Hematopoietic multipotent progenitor cell treated with erythropoietin and hydrocortisone succinate and interleukin-3 and kit ligand, for 17 days (in vitro differentiated cells): ENCODE results near the gene RYR1.
"Not testable (repeated sequence)": the region's sequence is repeated elsewhere in the genome, so short reads cannot be mapped to it uniquely, and the experiment has no call there.

Experiments
- DNase-seq: peaks from one replicate; pipeline ENCODE4 v3.0.0-alpha.2; 2015; ENCODE audit warnings: low spot score

The RYR1 gene

GRCh38 chr19:38616265-38616664, 182.8 kb downstream of the RYR1 start:
- DNase-seq, result no peak

GRCh38 chr19:38617283-38617763, 183.8 kb downstream of the RYR1 start:
- no peak for DNase-seq

GRCh38 chr19:38617764-38618589, 184.5 kb downstream of the RYR1 start, which contains the start of gene MAP4K1:
Gene MAP4K1, minus strand, starts transcription at chr19:38617953. Its CDS starts 58 bp downstream, at chr19:38617895.
- DNase-seq, result peak; percentile 16

GRCh38 chr19:38618590-38619360, 185.3 kb downstream of the RYR1 start, which contains the start of gene EIF3K:
Gene EIF3K, plus strand, starts transcription at chr19:38619188. Its CDS starts 81 bp downstream, at chr19:38619269.
- DNase-seq, result peak; percentile 98

- no peak for DNase-seq
Measured at GRCh38 chr19:38619361-38620174, 186.1 kb downstream of the RYR1 start.

GRCh38 chr19:38624822-38625221, 191.3 kb downstream of the RYR1 start:
- no peak for DNase-seq

GRCh38 chr19:38626401-38626800, 192.9 kb downstream of the RYR1 start:
- no peak for DNase-seq

- DNase-seq, result no peak
Measured at GRCh38 chr19:38629568-38629967, 196.1 kb downstream of the RYR1 start.

GRCh38 chr19:38631301-38631700, 197.8 kb downstream of the RYR1 start:
- DNase-seq, result not testable (repeated sequence)

GRCh38 chr19:38631811-38632475, 198.5 kb downstream of the RYR1 start:
- DNase-seq, result not testable (repeated sequence)

GRCh38 chr19:38632476-38633213, 199.2 kb downstream of the RYR1 start:
- peak; percentile 36 for DNase-seq

GRCh38 chr19:38634757-38635482, 201.4 kb downstream of the RYR1 start:
- peak; percentile 86 for DNase-seq

- DNase-seq, result no peak
Measured at GRCh38 chr19:38635483-38636399, 202.2 kb downstream of the RYR1 start.
